DOHH2 (cell line): ENCODE measurements around the gene STUM.

Experiments used
- CTCF ChIP-seq: fragments of 200-600 bp; sonication (generic); IDR thresholded peaks from one replicate; pipeline ENCODE4 v1.5.1; 2014; ENCODE audit warnings: antibody characterized with exemption, mild to moderate bottlenecking, low read depth, low read length; ENCODE audit not compliant: poor library complexity, severe bottlenecking
- EZH2phosphoT487 ChIP-seq: fragments of 200-600 bp; sonication (generic); IDR thresholded peaks from 2 replicates; pipeline ENCODE4 v1.6.1; 2017; ENCODE audit warnings: borderline replicate concordance, mild to moderate bottlenecking, antibody characterized with exemption, low read length, moderate library complexity, mixed read lengths

- TF ChIP-seq EZH2phosphoT487 (no peak), CTCF (no peak)
Observed at GRCh38 chr1:226622012-226622411, 73.4 kb downstream of the STUM start.
